ENCODE results near the gene SIRT2. TPM values are rescaled to one million over a fixed set of nuclear protein-coding genes. Genes with fewer than 3 reads are reported as not detected.

SIRT2 gene
- total and polyA plus RNA-seq, 2 of the 8 experiments (the other 6 are each of a cell fraction or from before 2014, with no cell fraction given) = 6.5 to 10.0 TPM

GRCh38 chr19:38830039-38830733, 69.2 kb downstream of the SIRT2 start (continued):
- TF ChIP-seq, protein P1, sequence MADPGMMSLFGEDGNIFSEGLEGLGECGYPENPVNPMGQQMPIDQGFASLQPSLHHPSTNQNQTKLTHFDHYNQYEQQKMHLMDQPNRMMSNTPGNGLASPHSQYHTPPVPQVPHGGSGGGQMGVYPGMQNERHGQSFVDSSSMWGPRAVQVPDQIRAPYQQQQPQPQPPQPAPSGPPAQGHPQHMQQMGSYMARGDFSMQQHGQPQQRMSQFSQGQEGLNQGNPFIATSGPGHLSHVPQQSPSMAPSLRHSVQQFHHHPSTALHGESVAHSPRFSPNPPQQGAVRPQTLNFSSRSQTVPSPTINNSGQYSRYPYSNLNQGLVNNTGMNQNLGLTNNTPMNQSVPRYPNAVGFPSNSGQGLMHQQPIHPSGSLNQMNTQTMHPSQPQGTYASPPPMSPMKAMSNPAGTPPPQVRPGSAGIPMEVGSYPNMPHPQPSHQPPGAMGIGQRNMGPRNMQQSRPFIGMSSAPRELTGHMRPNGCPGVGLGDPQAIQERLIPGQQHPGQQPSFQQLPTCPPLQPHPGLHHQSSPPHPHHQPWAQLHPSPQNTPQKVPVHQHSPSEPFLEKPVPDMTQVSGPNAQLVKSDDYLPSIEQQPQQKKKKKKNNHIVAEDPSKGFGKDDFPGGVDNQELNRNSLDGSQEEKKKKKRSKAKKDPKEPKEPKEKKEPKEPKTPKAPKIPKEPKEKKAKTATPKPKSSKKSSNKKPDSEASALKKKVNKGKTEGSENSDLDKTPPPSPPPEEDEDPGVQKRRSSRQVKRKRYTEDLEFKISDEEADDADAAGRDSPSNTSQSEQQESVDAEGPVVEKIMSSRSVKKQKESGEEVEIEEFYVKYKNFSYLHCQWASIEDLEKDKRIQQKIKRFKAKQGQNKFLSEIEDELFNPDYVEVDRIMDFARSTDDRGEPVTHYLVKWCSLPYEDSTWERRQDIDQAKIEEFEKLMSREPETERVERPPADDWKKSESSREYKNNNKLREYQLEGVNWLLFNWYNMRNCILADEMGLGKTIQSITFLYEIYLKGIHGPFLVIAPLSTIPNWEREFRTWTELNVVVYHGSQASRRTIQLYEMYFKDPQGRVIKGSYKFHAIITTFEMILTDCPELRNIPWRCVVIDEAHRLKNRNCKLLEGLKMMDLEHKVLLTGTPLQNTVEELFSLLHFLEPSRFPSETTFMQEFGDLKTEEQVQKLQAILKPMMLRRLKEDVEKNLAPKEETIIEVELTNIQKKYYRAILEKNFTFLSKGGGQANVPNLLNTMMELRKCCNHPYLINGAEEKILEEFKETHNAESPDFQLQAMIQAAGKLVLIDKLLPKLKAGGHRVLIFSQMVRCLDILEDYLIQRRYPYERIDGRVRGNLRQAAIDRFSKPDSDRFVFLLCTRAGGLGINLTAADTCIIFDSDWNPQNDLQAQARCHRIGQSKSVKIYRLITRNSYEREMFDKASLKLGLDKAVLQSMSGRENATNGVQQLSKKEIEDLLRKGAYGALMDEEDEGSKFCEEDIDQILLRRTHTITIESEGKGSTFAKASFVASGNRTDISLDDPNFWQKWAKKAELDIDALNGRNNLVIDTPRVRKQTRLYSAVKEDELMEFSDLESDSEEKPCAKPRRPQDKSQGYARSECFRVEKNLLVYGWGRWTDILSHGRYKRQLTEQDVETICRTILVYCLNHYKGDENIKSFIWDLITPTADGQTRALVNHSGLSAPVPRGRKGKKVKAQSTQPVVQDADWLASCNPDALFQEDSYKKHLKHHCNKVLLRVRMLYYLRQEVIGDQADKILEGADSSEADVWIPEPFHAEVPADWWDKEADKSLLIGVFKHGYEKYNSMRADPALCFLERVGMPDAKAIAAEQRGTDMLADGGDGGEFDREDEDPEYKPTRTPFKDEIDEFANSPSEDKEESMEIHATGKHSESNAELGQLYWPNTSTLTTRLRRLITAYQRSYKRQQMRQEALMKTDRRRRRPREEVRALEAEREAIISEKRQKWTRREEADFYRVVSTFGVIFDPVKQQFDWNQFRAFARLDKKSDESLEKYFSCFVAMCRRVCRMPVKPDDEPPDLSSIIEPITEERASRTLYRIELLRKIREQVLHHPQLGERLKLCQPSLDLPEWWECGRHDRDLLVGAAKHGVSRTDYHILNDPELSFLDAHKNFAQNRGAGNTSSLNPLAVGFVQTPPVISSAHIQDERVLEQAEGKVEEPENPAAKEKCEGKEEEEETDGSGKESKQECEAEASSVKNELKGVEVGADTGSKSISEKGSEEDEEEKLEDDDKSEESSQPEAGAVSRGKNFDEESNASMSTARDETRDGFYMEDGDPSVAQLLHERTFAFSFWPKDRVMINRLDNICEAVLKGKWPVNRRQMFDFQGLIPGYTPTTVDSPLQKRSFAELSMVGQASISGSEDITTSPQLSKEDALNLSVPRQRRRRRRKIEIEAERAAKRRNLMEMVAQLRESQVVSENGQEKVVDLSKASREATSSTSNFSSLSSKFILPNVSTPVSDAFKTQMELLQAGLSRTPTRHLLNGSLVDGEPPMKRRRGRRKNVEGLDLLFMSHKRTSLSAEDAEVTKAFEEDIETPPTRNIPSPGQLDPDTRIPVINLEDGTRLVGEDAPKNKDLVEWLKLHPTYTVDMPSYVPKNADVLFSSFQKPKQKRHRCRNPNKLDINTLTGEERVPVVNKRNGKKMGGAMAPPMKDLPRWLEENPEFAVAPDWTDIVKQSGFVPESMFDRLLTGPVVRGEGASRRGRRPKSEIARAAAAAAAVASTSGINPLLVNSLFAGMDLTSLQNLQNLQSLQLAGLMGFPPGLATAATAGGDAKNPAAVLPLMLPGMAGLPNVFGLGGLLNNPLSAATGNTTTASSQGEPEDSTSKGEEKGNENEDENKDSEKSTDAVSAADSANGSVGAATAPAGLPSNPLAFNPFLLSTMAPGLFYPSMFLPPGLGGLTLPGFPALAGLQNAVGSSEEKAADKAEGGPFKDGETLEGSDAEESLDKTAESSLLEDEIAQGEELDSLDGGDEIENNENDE (IDR thresholded peaks at IDR 0.05; ENCODE audit: insufficient replicate concordance, low read length) = no peak
- TF ChIP-seq TCF12 (IDR thresholded peaks at IDR 0.05; ENCODE audit: low read depth, low read length) = no peak
- TF ChIP-seq EZH2 (IDR thresholded peaks at IDR 0.05; ENCODE audit: low read depth, low read length, severe bottlenecking) = no peak
- TF ChIP-seq CHD1 (IDR thresholded peaks at IDR 0.05; ENCODE audit: low read depth, low read length) = no peak
- TF ChIP-seq TAF1 (IDR thresholded peaks at IDR 0.05; ENCODE audit: low read depth, low read length) = no peak
- no peak for TF ChIP-seq TBP (IDR thresholded peaks at IDR 0.05; ENCODE audit: low read depth, low read length)
- TF ChIP-seq TEAD4 (IDR thresholded peaks at IDR 0.05; ENCODE audit: low read depth, low read length) = no peak
- no peak for TF ChIP-seq TAF7 (optimal IDR thresholded peaks at IDR 0.05; ENCODE audit: borderline replicate concordance, low read depth, low read length)

Measured in H1 (cell line).